GM12873 (cell line): ENCODE results near the gene ZNF22.

Source experiments
- TF ChIP-seq, protein P1 (sequence below): IDR thresholded peaks from 2 replicates; pipeline ENCODE4 v1.5.1; 2012; ENCODE audit warnings: low read depth, mild to moderate bottlenecking, moderate library complexity, low read length, control low read depth; ENCODE audit not compliant: insufficient read depth; ENCODE audit errors: missing control alignments

ZNF22 gene

GRCh38 chr10:45001381-45002148 is 842 bp downstream of the ZNF22 start:
- TF ChIP-seq, protein P1, sequence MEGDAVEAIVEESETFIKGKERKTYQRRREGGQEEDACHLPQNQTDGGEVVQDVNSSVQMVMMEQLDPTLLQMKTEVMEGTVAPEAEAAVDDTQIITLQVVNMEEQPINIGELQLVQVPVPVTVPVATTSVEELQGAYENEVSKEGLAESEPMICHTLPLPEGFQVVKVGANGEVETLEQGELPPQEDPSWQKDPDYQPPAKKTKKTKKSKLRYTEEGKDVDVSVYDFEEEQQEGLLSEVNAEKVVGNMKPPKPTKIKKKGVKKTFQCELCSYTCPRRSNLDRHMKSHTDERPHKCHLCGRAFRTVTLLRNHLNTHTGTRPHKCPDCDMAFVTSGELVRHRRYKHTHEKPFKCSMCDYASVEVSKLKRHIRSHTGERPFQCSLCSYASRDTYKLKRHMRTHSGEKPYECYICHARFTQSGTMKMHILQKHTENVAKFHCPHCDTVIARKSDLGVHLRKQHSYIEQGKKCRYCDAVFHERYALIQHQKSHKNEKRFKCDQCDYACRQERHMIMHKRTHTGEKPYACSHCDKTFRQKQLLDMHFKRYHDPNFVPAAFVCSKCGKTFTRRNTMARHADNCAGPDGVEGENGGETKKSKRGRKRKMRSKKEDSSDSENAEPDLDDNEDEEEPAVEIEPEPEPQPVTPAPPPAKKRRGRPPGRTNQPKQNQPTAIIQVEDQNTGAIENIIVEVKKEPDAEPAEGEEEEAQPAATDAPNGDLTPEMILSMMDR, result peak; percentile 36

- TF ChIP-seq, protein P1, result no peak
These were observed 2.8 kb downstream of the ZNF22 start for GRCh38 chr10:45003432-45004000.

DNA sequence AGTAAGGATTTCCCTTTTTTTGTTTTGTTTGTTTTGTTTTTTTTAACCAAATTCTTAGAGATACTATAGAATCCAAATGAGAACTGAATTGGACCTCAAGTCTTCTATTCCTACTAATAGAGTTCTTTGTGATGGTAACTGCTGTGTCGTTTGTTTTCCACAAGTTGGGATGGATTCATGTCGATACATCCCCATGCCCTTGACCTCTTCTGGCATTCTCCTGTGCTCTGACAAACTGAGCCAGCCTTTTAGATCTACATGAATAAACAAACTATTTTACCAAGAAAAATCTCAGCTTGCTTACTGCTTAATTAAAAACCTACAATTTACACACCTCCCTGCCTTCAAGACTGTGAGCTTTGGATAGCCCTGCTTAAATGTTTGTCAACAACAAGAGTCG is 3.9 kb downstream of the ZNF22 start:
- TF ChIP-seq, protein P1, result no peak

GRCh38 chr10:45005284-45005683 is 4.6 kb downstream of the ZNF22 start:
- TF ChIP-seq, protein P1, result no peak

DNA sequence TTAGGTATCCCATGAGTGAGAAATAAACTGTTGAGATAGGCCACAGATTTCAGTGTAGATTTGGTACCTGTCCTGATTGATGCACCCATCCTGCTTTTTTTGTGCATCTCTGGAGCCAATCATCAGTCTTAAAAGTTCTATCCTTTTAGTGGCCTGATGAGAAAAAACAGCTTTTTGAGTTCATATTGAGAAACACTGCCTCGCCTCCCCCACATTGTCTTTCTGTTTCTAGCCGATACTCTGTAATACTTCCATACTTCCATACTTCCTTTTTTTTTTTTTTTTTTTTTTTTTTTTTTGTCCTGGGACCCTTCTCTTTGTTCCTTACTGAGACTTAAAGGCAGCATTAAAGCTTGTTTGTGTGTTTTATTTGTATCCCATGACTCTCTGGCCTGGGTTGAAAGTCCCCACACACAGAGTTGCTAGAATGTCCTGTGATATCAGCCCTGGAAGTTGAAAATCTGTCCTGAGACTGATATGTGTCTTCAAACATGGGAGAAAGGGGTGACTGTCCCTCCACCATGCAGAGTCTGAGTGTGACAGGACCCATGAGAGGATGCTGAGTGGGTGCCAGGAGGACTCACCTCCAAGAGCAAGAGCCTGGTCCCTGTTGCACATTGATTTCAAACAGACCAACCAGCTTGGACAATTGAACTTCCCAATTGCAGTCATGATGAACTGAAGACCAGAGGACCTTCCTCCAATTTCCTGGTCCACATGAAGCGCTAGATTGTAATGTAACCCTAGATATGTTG is 5.7 kb downstream of the ZNF22 start:
- TF ChIP-seq, protein P1, result no peak

- TF ChIP-seq, protein P1, result peak; percentile 75
These were observed 7.9 kb downstream of the ZNF22 start for GRCh38 chr10:45008524-45009161.

DNA sequence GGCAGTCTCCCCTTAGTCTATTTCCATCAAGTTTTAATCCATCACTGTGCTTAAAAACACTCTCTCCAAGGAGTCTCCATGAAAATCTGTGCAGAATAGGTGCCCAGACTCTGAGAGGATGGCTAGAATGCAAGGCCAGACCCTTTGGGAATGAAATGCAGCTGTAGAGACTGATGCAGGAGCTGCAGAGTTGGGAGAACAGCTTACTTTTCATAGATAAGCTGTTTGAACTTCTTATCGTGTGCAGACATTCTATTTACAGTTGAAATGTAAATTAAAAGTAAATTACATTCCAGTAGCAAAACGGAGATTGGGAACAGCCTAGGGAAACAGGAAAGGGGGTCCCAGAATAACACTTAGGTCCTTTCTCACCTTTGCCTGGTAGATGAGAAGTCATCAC is 14.9 kb downstream of the ZNF22 start:
- TF ChIP-seq, protein P1, result no peak
